GM12892 (cell line): Measurements from ENCODE around the gene RANBP17.
"Not testable (repeated sequence)": the region's sequence is repeated elsewhere in the genome, so short reads cannot be mapped to it uniquely, and the experiment has no call there.

Experiments used
- DNase-seq: peaks from one replicate; pipeline ENCODE4 v3.0.0; 2011; ENCODE audit not compliant: insufficient read length
- FAIRE-seq: peaks from 2 replicates; lab custom pipeline; 2011; peaks lifted over from hg19 to GRCh38; lab: Jason Lieb, UNC
- POLR2A ChIP-seq: IDR thresholded peaks from 2 replicates; pipeline ENCODE4 v1.6.1; 2011; ENCODE audit warnings: low read depth, low read length, control low read depth
- POLR2AphosphoS5 ChIP-seq: IDR thresholded peaks from 2 replicates; pipeline ENCODE4 v1.6.1; 2011; ENCODE audit warnings: low read depth, low read length, control low read depth
- TAF1 ChIP-seq: IDR thresholded peaks from 2 replicates; pipeline ENCODE4 v1.6.1; 2011; ENCODE audit warnings: low read depth, mild to moderate bottlenecking, control low read depth, low read length, borderline replicate concordance

Gene RANBP17

GRCh38 chr5:171010086-171010485 is 148.3 kb downstream of the RANBP17 start:
- no peak for DNase-seq
- TF ChIP-seq TAF1 (no peak), POLR2A (no peak), POLR2AphosphoS5 (no peak)
- FAIRE-seq: no peak

- DNase-seq (no peak), FAIRE-seq (no peak)
- TF ChIP-seq POLR2AphosphoS5 (no peak), POLR2A (no peak), TAF1 (no peak)
Observed at GRCh38 chr5:171010816-171011215, 149.0 kb downstream of the RANBP17 start.

- no peak for FAIRE-seq
Observed at GRCh38 chr5:171023508-171023907, 161.7 kb downstream of the RANBP17 start.

GRCh38 chr5:171024084-171024483 is 162.3 kb downstream of the RANBP17 start:
- no peak for DNase-seq
- TF ChIP-seq POLR2A (no peak), TAF1 (no peak), POLR2AphosphoS5 (no peak)

More at GRCh38 chr5:171023508-171023907, 161.7 kb downstream of the RANBP17 start:
- TF ChIP-seq POLR2A: no peak
- no peak for DNase-seq

GRCh38 chr5:171029401-171029800 is 167.6 kb downstream of the RANBP17 start:
- TF ChIP-seq POLR2AphosphoS5: no peak
- no peak for TF ChIP-seq TAF1
- TF ChIP-seq POLR2A: no peak
- FAIRE-seq: no peak
- DNase-seq: no peak

More at GRCh38 chr5:171024084-171024483, 162.3 kb downstream of the RANBP17 start:
- no peak for FAIRE-seq

- FAIRE-seq: no peak
- DNase-seq: no peak
- TF ChIP-seq POLR2AphosphoS5 (no peak), POLR2A (no peak), TAF1 (no peak)
Observed at GRCh38 chr5:171031977-171032376, 170.2 kb downstream of the RANBP17 start.

GRCh38 chr5:171032435-171032973 is 170.7 kb downstream of the RANBP17 start:
- FAIRE-seq (no peak), DNase-seq (no peak)
- TF ChIP-seq POLR2AphosphoS5: no peak
- TF ChIP-seq POLR2A: no peak
- no peak for TF ChIP-seq TAF1

- not testable (repeated sequence) for DNase-seq, FAIRE-seq
Observed at GRCh38 chr5:171041893-171042292, 180.1 kb downstream of the RANBP17 start.

GRCh38 chr5:171050916-171051315 is 189.1 kb downstream of the RANBP17 start:
- TF ChIP-seq TAF1: no peak
- no peak for TF ChIP-seq POLR2AphosphoS5
- no peak for TF ChIP-seq POLR2A
- FAIRE-seq (no peak), DNase-seq (no peak)

GRCh38 chr5:171055875-171056454 is 194.1 kb downstream of the RANBP17 start:
- FAIRE-seq (no peak), DNase-seq (no peak)
- TF ChIP-seq POLR2AphosphoS5 (no peak), TAF1 (no peak), POLR2A (no peak)

- DNase-seq (no peak), FAIRE-seq (no peak)
- no peak for TF ChIP-seq POLR2AphosphoS5
- TF ChIP-seq POLR2A: no peak
- no peak for TF ChIP-seq TAF1
Observed at GRCh38 chr5:171067540-171068130, 205.8 kb downstream of the RANBP17 start.

GRCh38 chr5:171074747-171075146 is 212.9 kb downstream of the RANBP17 start:
- DNase-seq (no peak), FAIRE-seq (no peak)
- TF ChIP-seq POLR2A: no peak
- TF ChIP-seq TAF1: no peak
- no peak for TF ChIP-seq POLR2AphosphoS5
